ENCODE data around the gene KRTAP10-4.

The KRTAP10-4 gene

DNA sequence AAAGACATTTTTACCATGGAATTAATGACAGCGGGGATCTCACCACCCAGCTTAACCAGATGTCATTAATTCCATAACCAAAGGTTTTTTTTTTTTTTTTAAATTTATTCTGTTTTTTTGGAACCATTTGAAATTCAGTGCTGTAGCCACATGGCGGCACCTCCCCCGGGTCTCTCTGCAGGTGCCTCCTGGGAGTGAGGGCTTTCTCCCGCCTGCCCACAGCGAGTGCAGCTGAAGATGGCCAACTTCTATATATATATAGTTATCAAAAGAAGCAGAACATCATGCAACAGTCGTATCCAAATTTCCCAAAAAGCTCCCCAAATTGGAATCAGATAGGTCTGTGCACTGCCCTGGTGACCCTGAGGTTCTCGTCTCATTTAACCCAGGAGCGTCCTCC, 41.9 kb downstream of the KRTAP10-4 start:
- in situ Hi-C loops (cut with HindIII; ENCODE audit: low sequenced_read_pairs), result no loop called here

- in situ Hi-C loops (cut with HindIII; ENCODE audit: low sequenced_read_pairs), result no loop called here
Observed at GRCh38 chr21:44615911-44616590, 42.5 kb downstream of the KRTAP10-4 start.

DNA sequence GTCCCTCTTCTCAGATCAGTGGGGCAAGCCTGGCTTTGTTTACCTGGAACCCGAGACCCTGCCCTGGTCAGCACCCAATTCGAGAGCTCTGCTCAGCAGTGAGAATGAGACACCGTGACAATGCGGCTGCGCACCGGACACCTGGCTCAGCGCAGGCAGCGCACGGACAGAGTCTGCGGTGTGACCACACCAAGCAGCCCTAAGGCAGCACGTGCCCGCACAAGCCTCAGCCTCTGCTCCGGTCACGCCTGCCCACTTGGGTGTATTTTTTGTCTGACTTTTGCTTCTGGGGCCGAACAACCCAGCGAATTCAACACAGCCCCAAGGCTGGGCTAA, 43.0 kb downstream of the KRTAP10-4 start:
- in situ Hi-C loops (cut with HindIII; ENCODE audit: low sequenced_read_pairs), result no loop called here

GRCh38 chr21:44617071-44617501, 43.6 kb downstream of the KRTAP10-4 start:
- in situ Hi-C loops (cut with HindIII; ENCODE audit: low sequenced_read_pairs), result no loop called here

DNA sequence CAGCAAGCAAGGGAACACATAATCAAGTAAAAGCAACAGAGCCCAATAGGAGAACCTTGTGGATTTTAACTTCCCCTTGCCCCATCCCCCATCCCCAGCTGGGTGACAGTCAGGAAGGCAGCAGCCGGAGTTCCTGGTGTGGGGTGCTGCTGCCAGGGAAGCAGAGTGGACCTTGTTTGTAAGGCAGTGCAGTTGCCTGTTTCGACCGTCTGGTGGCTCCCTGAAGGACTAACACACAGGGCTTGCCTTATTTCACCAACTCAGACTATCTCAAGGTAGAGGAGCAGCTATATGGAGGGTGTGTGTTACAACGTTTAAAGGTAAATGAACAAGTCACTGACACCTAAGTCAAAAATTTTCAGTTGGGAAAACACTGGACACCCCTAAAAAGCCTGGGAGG, 45.0 kb downstream of the KRTAP10-4 start:
- in situ Hi-C loops (cut with HindIII; ENCODE audit: low sequenced_read_pairs), result no loop called here

DNA sequence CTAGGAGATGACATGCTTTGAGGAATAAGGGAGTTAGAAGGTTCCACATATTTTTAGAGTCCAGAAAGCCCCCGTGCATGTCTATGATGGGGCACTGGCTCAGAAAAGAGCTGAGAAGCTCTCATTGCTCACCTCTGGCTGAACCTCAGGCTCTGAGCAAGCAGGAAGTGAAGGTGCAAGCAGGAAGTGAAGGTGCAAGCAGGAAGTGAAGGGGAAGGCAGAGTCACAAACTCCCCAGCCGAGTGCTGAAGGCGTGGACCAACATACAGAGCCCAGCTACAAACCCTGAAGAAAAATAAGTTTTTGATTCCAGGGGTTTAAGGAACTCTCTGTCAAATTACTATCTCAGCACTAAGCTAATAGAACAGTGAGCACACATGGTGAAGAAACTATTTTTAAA, 45.4 kb downstream of the KRTAP10-4 start:
- in situ Hi-C loops (cut with HindIII; ENCODE audit: low sequenced_read_pairs), result no loop called here

DNA sequence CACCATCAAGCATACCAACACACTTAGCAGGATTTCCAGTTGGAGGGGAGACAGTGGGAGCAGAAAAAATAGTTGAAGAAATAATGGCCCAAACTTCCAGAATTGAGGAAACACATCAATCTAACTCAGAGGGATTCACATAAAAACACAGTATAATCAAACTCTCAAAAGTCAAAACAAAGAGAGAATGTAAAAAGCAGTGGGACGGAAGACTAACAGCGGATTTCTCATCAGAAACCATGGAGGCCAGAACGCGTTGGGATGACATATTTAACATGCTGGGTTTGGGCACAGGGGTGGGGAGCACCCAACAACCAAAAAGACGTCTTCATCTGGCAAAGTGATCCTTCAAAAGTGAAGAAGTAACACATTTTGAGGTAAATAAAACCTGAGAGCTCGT, 46.4 kb downstream of the KRTAP10-4 start:
- in situ Hi-C loops (cut with HindIII; ENCODE audit: low sequenced_read_pairs), result no loop called here

- in situ Hi-C loops (cut with HindIII; ENCODE audit: low sequenced_read_pairs), result no loop called here
Observed at GRCh38 chr21:44623575-44623974, 50.0 kb downstream of the KRTAP10-4 start.
